NCI-H2029 treated with DMSO at 0.1 percent for 48 hours (cell line): ENCODE results near the gene ANK2.
"Not testable (repeated sequence)": the region's sequence is repeated elsewhere in the genome, so short reads cannot be mapped to it uniquely, and the experiment has no call there.

ENCODE experiments used
- DNase-seq: peaks from one replicate; lab custom pipeline; 2025; lab: John Stamatoyannopoulos, UW

ANK2 gene

DNA sequence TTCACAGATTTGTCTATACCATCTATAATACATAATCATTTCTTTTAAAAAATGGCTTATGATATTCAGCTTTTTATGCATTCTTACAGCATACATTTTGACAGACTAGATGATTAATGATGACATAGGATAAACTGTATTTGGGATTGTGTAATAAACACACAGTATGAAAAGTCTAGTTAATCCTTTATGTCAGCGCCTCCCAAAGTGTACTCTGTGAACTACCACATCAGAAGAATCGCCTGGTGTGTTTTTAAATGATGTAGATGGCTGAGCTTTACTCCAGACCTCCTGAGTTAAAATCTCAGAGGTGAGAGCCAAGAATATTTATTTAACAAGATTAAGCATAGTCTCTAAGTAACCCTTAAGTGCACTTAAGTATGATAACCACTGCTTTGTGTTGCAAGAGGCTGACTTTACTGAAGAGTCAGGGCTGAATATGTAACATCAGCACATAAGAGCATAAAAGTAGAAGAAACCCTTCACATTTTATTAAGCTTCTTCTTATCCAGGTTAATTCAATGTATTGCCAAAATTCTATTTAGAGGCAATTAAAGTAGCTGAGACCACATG, 104.2 kb downstream of the ANK2 start:
- DNase-seq, result peak; percentile 15

DNA sequence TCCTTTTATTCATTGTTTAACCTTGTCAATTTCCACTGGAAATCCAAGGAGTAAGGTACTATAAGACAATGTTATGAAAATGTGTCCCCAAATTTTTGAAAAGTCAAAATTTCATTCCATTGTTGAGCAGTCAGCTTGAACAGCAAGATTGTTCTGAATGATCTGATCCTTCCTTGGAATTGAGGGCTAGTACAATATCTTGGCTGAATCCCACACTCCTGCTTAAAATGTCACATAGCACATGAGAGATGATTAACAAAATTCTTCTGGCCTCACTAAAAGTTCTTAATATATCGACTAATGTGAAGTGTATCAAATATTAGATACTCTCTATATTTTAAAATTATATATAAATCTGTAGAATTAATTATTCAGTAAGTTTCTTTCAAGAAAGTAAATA, 104.8 kb downstream of the ANK2 start:
- DNase-seq, result no peak

DNA sequence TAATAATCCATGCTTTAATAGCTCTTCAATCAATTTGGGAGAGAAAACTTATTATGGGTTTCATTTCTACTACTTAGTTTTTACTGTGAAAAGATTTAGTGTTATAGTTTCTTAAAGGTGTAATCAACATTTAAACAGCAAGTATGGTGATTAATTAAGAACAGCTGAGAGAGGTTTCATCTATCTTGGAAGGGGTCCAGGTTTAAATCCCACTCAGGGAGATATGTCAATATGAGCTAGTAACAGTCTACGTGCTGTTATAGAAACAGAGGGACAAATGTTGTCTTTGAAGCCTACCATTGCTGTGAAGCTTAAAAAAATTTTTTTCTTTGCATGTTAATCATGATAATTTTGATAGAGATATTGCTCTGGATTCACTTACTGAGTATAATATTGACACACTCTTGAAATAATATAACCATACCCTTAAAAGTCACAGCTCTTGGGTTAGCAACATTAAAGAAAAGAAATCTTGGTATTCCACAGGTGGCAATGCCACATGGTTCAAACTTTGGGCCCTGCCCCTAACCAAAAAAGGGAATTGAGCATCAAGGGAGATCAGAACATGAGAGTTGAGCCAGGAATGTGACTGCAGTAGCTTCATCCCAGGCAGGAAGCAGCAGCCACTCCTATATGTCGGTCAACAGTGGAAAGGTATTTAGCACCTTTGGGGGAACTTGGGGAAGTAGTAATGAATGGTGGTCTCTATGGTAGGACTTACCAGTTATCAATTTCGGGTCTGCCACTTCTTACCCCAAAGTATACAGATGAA, 107.8 kb downstream of the ANK2 start:
- DNase-seq, result peak; percentile 29

DNA sequence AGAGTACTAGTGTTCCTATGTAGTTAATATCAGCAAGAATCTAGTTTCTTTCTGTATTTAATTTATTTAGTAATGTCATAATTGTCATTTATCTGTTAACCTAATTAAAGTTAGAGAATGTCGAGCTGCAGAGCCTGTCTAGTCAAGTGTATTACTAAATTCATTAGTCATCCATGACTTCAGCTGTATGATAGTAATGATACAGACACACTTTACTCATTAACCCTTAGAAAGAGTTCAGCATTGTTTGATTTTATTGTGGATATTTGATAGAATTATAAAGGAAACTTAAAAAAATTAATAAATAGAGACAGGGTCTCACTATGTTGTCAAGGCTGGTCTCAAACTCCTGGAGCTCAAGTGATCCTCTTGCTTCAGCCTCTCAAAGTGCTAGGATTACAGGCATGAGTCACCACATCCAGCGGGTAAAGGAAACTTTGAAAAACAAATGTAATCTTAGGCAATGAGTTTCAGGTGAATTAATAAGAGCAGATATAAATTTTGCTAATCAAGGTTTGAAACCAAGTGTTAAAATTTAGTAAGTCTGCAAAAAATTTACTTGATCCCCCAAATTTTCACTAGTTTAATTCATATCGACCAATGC, 110.6 kb downstream of the ANK2 start:
- no peak for DNase-seq

DNA sequence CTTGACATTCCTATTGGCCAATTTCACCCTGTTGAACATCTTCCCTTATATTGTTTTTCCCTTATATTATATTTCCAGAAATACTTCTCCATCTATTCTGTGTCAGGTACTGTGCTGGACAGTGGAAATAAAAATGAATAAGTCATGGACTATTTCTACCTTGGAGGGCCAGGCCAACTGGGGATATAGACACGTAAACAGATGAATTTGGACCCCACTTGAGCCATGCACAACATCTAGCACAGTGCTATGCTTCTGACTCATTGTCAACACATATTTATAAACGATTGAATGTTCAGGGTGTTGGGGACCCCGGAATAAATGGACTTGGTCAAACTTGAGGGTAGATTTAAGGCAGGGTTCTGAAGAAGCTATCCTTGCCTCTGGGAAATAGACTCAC, 111.1 kb downstream of the ANK2 start:
- DNase-seq, result no peak

DNA sequence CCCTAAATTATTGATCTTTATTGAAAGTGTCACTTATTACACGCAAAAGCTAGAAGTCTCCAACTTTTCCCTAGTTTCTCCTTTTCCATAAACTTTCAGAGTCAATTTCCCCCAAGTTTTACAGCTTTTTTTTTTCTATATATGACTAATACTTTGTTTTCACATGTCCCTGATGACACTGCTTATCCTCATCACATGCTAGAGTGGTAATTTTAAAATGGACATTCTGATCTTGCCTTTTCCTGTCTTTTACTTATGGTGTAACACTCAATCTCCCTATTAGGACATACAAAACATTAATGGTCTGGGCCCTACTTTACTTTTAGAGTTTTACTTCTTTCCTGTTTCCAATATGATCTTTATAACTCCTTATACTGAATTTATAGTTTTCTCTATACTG, 112.6 kb downstream of the ANK2 start:
- DNase-seq, result no peak

DNA sequence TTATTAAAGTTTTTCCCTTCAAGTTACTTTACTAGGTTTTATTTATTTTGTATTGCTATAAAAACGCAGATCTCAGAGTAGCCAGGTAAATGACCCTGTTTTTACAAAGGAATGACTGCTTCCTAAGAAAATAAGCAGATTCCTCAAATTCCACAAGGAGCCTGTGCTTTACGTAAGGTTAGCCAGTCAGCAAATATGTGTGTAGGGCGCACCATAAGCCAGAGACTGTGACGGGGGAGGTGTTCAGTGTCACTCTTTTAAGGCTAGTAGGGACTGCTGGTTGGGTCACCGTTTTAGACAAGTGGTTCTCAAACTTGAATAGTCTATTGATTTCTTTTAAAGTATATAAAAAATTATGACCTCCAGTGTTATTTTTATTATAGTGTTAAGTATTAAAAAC, 119.9 kb downstream of the ANK2 start:
- DNase-seq, result no peak

DNA sequence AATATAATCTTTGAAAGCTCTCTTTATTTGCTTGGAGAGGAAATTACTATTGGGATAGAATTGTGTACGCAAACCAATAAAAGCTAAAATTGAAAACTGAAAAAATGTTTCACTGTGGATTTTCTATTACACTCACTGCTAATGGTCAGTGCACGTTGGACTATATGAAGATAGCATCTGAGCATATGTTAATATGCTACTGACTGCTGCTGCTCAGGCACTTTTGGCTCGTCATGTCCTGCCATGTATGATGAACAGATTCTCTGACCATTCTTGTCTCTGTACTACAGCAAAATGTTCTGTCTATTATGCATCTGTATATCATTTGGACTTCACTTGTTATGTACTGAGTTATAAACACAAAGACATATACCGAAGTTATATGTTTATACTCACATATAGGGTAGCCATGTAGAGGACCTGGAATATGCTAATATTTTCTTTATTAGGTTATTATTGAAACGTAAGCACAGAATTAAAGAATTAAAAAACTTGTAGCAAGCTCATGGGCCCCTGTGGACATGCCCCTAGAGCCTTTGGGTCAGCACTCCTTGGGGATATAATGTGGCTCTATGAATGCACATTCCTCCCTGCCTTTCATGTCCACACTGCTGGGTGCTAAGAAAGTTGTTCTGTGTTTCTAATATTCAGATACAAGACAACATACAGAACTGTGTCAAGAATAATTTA, 120.8 kb downstream of the ANK2 start:
- no peak for DNase-seq

DNA sequence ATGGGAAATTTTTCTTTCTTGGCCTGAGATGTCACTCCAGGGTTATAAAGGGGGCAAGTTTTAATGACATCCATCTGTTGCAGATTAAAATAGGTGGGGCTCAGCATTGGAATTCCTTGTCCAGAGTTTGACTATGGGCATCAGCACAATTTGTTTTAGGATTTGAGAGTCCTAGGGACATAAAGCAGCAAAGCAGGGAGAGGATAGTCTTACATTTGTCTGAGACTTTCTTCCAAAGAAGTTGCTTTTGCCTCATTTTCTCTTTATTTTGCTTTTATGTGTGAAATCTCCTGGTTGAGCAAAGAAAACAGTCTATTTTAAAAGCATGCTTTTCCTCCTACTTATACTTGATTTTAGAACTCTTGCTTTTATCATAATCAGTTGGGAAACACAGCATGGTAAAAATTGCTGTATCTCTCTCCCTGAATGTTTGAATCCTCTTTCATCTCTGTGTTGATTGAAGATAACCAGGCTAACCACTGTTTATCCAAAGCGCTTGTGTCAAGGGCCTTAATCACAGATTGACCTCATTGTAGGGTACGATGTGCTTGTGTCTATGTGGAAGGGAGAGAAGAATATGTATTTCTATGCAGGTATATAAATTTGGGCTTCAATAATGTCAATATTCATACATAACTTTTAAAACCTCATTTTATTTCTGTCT, 121.5 kb downstream of the ANK2 start:
- no peak for DNase-seq

DNA sequence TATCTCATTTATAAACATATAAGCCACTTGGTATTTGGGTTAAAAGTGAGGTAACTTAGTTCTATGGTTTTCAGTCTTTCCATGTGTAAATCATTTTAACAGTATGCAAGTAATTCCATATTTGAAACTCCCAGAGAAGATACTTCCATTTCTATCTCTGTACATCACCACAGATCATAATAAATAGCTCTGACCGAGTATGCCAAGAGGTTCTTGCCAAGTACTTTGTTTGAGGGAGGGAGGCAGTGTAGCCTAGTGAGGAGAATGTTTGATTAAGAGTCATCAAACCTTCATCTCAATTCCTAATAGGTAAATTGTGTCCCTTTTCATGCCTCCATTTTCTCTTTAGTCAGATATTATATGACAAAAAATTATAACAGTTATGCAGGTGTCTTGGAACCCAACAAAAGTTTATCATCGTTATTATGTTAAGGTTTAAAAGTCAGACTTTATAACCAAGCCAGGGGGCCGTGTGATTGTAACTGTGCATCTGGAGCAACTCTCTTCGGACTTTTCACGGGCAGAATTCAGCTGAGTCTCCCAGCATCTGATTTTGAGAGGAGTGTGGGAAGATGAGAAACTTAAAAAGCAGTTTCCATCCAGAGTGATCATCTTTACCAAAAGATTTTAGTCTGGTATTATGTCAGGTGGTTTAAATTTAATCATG, 123.8 kb downstream of the ANK2 start:
- DNase-seq, result no peak

DNA sequence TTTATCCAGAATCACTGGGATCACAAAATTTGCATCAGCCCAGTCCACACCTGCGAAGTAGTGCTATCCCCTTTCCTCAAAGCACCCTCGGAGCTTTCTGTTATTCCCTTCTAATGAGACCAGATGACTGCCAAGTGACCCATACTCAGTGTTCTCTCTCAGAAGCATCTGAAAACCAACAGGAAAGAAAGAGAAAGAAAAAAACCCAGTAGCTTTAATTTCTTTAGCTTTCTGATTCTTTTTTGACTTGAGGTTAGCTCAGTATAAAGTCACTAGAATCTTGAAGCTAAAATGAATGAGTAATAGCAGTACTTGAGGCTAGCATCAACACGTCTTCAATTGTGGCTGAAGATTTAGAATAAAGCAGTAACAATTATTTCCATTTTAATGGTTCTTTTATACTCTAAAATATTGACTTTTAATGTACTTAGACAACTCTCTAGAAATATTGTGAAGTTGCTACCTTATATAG, 124.4 kb downstream of the ANK2 start:
- no peak for DNase-seq

DNA sequence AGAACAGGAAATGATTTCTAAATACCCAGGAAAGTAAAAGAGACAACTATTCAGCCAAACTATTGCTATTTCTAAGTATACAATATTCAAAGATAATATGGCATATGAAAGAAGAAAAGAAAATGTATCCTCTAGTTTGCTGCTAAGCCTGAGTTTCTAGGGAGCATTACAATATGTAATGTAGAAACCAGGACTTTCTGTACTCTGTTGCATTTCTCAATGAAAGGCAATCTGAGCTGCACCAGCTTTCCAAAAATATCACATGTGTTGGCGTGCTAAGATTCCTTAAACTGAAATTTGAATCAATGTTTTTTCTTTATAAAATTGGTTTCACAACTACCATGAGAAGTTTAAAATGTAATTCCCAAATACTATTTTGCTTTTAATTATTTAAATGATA, 129.6 kb downstream of the ANK2 start:
- no peak for DNase-seq

DNA sequence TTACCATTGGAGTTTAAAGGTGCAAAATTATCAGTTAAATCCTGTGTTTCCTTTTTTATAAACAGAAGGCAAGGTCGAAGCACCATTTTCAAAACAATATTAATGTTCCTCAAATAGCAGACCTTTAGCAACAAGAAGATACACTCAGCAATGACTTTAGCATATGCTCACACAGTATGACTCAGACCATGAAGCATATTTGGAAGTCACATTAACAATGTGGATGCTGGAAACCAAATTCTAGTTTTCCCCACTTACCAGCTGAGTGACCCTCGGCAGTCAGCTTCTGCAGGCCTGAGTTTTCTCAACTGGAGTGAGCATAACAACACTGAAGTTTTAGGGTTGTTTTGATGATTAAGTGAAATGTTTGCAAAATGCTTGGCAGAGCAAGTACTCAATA, 130.5 kb downstream of the ANK2 start:
- no peak for DNase-seq

DNA sequence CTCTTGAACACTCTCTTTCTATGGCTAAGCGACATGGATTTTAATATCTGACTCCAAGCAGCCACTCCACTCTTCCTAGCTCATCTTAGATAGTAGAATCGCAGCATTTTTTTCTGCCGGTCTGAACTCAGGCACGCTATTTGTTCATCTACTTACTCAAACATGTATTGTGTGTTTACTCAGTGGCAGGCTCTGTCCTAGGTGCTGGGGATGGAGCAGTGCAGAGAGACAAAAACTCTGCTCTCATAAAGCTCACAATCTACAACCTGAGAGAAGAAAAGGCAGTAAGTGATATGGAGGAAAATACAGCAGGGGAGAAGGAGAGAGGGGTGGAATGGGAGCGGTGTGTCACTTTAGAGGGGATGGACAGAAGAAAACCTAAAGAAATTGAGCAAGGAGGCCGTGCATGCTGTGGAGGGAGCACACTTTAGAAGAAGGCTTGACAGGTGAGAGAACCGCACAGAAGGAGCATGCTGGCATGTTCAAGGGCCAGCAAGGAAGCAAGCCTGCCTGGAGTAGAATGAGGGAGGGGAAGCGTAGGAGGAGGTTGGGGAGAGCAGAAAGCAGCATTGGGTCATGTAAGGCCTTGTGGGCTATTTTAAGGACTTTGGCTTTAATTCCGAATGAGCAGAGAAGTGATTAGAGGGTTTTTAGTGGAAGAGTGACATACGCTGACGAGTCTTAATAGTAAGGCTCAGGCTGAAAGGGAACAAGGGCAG, 132.0 kb downstream of the ANK2 start:
- no peak for DNase-seq

DNA sequence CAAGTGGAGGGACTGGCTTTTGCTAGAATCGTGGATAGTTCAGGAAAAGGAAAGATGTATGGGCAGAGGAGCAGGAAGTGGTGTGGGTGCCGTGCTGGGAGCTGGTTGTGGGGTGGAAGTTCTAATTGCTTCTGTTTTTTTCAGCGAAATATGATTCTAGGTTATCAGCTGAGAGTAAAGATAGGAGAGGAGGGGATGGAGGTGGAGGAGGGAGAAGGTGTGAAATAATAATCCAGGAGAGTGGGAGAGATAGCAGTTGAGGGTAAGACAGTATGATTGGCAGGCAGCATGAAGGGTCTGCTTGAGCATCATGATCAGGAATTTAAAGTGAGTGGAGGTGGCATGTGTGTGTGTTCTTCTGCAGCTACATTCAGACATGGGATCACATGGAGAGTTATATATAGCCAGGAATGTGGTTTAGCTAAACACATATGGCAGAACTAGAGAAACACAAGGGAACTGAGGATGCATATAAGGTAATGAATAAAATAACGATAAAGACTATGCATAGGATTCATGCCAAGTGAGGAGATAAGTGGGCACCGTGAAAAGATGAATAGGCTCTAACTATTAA, 133.7 kb downstream of the ANK2 start:
- DNase-seq, result no peak

DNA sequence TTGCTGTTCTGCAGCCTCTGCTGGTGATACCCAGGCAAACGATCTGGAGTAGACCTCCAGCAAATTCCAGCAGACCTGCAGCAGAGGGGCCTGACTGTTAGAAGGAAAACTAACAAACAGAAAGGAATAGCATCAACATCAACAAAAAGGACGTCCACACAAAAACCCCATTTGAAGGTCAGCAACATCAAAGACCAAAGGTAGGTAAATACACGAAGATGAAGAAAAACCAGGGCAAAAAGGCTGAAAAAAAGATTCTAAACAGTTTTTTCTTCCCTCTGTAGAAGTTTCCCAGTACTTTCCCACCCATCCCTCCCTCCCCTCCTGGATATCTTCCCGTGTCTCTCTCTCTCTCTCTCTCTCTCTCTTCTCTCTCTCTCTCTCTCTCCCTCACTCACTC, 136.8 kb downstream of the ANK2 start:
- not testable (repeated sequence) for DNase-seq

DNA sequence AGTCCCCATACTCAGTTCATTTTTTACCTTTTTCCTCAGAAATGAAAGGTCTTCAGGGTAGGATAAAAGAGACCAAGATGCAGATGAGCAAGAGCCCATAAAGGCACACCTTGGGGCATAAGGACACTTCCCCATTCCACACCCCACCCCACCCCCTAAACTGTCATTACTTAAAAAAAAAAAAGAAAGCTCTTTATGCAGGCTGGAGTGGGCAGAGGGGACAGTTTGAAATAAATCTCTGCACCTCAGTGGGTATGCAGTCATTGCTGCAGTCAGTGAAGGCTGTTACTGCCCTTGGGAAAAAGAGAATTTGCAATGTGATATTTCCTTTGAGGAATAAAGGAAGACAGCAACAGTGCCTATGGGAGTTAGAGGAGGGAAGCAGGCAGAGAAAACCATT, 137.5 kb downstream of the ANK2 start:
- DNase-seq, result no peak

DNA sequence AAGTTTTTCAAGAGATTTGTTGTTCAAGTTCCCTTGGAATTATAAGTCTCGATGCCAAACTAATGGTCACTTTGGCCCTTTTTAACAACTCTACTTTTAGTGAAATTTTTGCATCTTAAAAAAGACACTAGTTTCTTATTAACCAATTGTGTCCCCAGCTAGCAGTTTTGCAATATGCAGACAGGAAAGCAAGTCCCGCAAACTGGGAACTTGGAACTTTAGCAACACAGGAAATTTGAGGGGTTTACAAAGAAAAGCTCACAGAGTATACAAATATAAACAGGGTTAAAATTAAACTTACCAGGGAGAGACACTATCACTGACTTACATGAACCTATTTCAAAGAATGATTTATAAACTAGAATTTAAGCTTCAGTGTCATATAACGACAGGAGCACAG, 137.9 kb downstream of the ANK2 start:
- no peak for DNase-seq

DNA sequence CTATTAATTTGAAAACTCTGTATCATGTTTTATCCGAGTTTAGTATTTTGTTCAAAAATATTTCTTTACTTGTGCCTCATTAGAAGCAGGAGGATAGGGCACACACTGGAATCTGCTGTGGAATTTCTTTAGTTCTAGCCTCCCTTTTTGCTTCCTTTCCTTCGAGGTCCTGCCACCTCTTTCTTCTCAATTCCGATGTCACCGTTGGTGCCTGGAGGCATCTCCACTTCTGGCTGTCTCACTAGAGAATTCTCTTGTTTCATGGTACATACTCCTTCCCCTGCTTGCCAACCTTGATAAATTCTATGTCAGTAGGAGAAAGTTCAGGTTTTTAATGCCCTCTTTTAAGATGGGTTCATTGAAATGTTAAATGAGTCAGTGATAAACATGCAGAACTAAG, 140.1 kb downstream of the ANK2 start:
- DNase-seq, result no peak

DNA sequence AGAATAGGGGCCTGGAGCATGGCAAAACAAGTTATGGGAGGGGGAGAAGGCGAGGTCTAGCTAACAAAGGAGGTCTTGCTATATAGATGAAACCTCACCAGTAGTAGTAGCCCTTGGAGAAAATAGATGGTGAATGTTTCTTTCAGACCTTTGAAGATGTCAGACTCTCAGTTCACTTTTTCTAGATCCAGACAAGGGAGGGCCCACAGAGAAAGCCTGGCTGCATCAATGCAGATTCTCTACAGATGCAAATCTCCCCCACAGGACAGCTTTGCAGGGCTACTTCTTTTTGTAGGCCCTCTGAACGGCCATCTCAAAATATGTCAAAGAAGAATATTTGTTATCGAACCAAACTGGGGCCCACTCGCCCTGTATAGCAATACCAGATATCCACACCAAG, 159.7 kb downstream of the ANK2 start:
- DNase-seq, result no peak
